Muscle layer of duodenum (tissue), 2 donors: Measurements from ENCODE around the gene TNFAIP1.

Source experiments
- H3K27ac ChIP-seq: one replicate; pipeline ENCODE4 v1.7.0; 2013; ENCODE audit warnings: mild to moderate bottlenecking, low read length
- H3K27me3 ChIP-seq: one replicate; pipeline ENCODE4 v1.7.0; 2013; ENCODE audit warnings: low read depth, mild to moderate bottlenecking, control low read depth, low read length
- H3K36me3 ChIP-seq, 2 donors: one replicate each; pipeline ENCODE4 v1.7.0; 2013; ENCODE audit warnings: low read length in 2 of 2, control low read depth in 1 of 2, mild to moderate bottlenecking in 1 of 2; ENCODE audit not compliant: insufficient read depth in 2 of 2, control insufficient read depth in 1 of 2
- H3K4me1 ChIP-seq, 2 donors: one replicate each; pipeline ENCODE4 v1.7.0; 2013; ENCODE audit warnings: low read length in 2 of 2, mild to moderate bottlenecking in 2 of 2, control low read depth in 1 of 2, moderate library complexity in 1 of 2; ENCODE audit not compliant: insufficient read depth in 2 of 2, control insufficient read depth in 1 of 2
- H3K4me3 ChIP-seq, 2 donors: one replicate each; pipeline ENCODE4 v1.7.0; 2013; ENCODE audit warnings: low read length in 2 of 2, low read depth in 1 of 2, mild to moderate bottlenecking in 1 of 2
- H3K9me3 ChIP-seq, 2 donors: one replicate each; pipeline ENCODE4 v1.7.0; 2013; ENCODE audit warnings: low read length in 2 of 2, control low read depth in 1 of 2, mild to moderate bottlenecking in 1 of 2; ENCODE audit not compliant: control insufficient read depth in 1 of 2
- donor health status: healthy.

TNFAIP1 gene

DNA sequence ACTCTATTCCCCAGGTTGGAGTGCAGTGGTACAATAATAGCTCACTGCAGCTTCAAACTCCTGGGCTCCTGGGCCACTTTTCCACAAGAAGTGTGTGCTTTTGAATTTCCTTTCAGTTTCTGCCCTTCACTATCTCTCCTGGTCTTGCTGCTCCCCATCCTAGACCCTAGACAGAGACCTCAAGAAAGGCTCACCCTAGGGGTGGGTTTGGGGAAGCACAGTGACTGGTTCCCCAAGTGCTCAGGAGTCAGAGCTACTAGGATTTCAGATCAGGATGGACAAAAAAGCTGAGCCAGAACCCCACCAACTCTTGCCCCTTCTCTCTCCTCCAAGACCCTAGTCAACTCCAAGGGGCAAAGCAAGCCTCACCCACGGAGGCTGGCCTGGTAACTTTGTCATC, 31.0 kb downstream of the TNFAIP1 start:
- Histone ChIP-seq H3K4me1 (peaks cover 0 to 6% of the 10 kb centered on the region in 2 donors), H3K27me3 (no peaks in the 10 kb centered on the region), H3K36me3 (peaks cover 19 to 41% of the 10 kb centered on the region in 2 donors), H3K9me3 (no peaks in the 10 kb centered on the region), H3K4me3 (no peak overlapping the region), H3K27ac (no peak overlapping the region)

GRCh38 chr17:28367641-28368305, 32.2 kb downstream of the TNFAIP1 start:
- no peak overlapping the region for H3K27ac ChIP-seq
- peaks cover 7 to 9% of the 10 kb centered on the region in 2 donors for H3K4me1 ChIP-seq
- H3K36me3 ChIP-seq, result peaks cover 13 to 29% of the 10 kb centered on the region in 2 donors
- no peak overlapping the region for H3K4me3 ChIP-seq
- H3K27me3 ChIP-seq, result peaks cover under 1% of the 10 kb centered on the region
- no peaks in the 10 kb centered on the region for H3K9me3 ChIP-seq

- Histone ChIP-seq H3K27me3 (peaks cover 5% of the 10 kb centered on the region), H3K4me3 (no peak overlapping the region), H3K36me3 (peaks cover 7 to 23% of the 10 kb centered on the region in 2 donors), H3K27ac (no peak overlapping the region), H3K4me1 (peaks cover 13 to 15% of the 10 kb centered on the region in 2 donors), H3K9me3 (no peaks in the 10 kb centered on the region)
Measured at GRCh38 chr17:28368306-28368831, 32.8 kb downstream of the TNFAIP1 start.

DNA sequence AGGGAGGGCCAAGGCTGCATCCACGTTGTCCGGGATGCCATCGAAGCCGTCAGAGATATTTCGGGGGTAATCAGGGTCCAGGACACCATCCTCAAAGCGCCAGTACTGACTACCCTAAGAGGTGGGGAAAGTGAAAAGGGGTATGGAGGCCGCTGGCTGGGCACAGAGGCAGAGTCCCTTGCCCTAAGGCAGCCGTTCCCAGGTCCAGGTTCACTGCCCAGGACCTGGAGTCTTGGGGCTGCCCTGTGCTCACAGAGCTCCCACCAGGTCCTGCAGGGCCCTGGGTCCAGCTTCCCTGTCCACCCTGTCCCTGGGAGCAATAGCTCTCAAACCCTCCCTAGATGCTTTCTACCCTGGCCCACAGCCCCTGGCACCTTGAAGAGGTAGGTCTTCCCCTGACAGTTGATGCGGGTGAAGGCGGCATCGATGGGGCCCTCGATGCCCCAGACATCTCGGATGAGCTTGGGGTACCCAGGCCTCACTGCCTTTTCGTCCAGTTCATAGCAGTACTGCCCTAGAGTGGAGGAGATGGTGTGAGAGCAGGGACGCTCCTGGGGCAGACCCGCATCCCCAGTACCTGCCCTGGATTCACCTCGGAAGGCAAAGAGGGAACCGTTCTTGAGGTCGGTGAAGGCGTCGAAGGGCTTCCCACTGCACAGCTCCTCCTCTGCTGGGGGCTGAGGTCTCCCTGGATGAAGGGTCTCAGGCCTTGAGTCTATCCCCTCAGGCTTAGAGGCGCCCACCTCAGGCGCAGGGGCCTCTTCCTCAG, 33.5 kb downstream of the TNFAIP1 start:
- H3K4me3 ChIP-seq, result no peak overlapping the region
- peaks cover 16% of the 10 kb centered on the region in 2 donors for H3K4me1 ChIP-seq
- H3K36me3 ChIP-seq, result peaks cover 0 to 16% of the 10 kb centered on the region in 2 donors
- no peak overlapping the region for H3K27ac ChIP-seq
- peaks cover 5% of the 10 kb centered on the region for H3K27me3 ChIP-seq
- no peaks in the 10 kb centered on the region for H3K9me3 ChIP-seq

GRCh38 chr17:28369684-28370034, 34.1 kb downstream of the TNFAIP1 start:
- no peak overlapping the region for H3K4me3 ChIP-seq
- H3K9me3 ChIP-seq, result no peaks in the 10 kb centered on the region

DNA sequence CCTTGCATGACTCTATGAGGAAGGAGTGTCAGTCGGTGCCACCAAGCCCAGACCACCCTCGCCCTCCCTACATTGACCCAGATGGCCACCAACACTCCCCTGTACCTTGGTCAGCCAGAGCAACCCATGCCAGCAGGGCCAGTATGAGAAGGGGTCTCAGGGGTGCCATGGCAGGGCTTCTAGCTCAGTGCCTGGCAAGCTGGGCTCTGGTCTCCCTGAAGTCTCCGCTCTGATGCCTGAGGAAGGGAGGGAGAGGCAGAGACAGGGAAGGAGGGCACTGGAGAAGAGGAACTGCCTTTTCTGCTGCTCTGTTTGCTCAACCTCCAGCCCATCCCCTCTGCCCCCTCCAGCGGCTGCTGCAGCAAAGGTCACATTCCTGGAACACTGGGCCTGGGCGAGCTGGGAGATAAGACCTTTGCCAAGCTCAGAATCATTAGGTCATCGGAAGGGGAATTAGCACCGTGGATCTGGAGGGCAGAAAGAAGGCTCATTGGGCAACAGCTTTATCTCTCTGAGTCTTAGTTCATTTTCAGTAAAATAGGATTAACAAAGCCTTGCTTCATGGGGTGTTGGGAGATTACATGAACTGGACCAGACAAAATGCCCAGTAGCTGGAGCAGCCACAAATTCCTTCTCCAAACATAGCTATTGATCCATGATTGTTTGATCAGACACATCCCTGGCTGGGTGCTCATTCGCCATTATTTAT, 34.6 kb downstream of the TNFAIP1 start, which contains the start of gene VTN:
Gene VTN (minus strand): TSS at position 273 of the 709 bp plus-strand sequence. CDS start 104 bp downstream, at position 169.
- Histone ChIP-seq H3K9me3 (no peaks in the 10 kb centered on the region), H3K27ac (peak within 1 kb of the TSS; percentile 56), H3K27me3 (peaks cover 5% of the 10 kb centered on the region), H3K4me3 (peak within 1 kb of the TSS in 1 of 2 donors; percentile 78), H3K36me3 (peaks cover 0 to 9% of the 10 kb centered on the region in 2 donors), H3K4me1 (peaks cover 16% of the 10 kb centered on the region in 2 donors)

More at GRCh38 chr17:28369684-28370034, 34.1 kb downstream of the TNFAIP1 start:
- H3K27ac ChIP-seq, result no peak overlapping the region
- H3K36me3 ChIP-seq, result peaks cover 0 to 12% of the 10 kb centered on the region in 2 donors
- H3K27me3 ChIP-seq, result peaks cover 5% of the 10 kb centered on the region
- H3K4me1 ChIP-seq, result peaks cover 16% of the 10 kb centered on the region in 2 donors

GRCh38 chr17:28370744-28371103, 35.2 kb downstream of the TNFAIP1 start:
- Histone ChIP-seq H3K9me3 (no peaks in the 10 kb centered on the region), H3K36me3 (peaks cover 0 to 4% of the 10 kb centered on the region in 2 donors), H3K27me3 (peaks cover 5% of the 10 kb centered on the region), H3K4me3 (no peak overlapping the region), H3K27ac (peak overlapping the region; percentile 56), H3K4me1 (peaks cover 16% of the 10 kb centered on the region in 2 donors)

GRCh38 chr17:28371245-28372202, 36.0 kb downstream of the TNFAIP1 start, which contains the start of gene SARM1:
SARM1 (plus strand) TSS chr17:28371694; CDS start chr17:28372033, 339 bp downstream.
- no peaks in the 10 kb centered on the region for H3K9me3 ChIP-seq
- H3K4me3 ChIP-seq, result peak within 1 kb of the TSS; percentile 60 to 78
- H3K27ac ChIP-seq, result peak within 1 kb of the TSS; percentile 56
- H3K36me3 ChIP-seq, result peaks cover 0 to under 1% of the 10 kb centered on the region in 2 donors
- H3K4me1 ChIP-seq, result peaks cover 16% of the 10 kb centered on the region in 2 donors
- H3K27me3 ChIP-seq, result peaks cover 5% of the 10 kb centered on the region

DNA sequence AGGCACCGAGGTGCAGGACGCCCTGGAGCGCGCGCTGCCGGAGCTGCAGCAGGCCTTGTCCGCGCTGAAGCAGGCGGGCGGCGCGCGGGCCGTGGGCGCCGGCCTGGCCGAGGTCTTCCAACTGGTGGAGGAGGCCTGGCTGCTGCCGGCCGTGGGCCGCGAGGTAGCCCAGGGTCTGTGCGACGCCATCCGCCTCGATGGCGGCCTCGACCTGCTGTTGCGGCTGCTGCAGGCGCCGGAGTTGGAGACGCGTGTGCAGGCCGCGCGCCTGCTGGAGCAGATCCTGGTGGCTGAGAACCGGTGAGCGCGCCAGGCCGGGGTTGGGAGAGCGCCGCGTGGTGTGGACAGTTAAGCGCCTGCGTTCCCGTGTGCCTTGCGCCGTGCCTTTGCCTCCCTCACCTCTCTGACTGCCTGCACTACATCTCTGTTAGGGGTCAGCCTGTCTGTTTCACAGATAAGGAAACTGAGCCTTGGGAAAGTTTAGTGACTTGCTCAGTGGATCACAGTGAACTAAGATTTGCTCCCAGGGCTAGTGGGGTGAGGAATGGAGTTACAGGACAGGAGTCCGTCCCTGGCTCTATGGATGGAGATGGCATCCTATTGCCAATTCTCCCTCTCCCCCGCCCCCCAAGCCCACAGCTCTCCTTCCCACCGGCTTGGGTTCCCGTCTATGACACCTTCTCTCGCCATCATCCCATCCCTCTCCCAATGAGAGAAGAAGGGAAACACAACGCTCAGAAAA, 36.8 kb downstream of the TNFAIP1 start:
- Histone ChIP-seq H3K27me3 (peaks cover 5% of the 10 kb centered on the region), H3K9me3 (no peaks in the 10 kb centered on the region), H3K4me1 (peaks cover 16% of the 10 kb centered on the region in 2 donors), H3K27ac (no peak overlapping the region), H3K36me3 (no peaks in the 10 kb centered on the region), H3K4me3 (peak overlapping the region; percentile 55 to 78)

DNA sequence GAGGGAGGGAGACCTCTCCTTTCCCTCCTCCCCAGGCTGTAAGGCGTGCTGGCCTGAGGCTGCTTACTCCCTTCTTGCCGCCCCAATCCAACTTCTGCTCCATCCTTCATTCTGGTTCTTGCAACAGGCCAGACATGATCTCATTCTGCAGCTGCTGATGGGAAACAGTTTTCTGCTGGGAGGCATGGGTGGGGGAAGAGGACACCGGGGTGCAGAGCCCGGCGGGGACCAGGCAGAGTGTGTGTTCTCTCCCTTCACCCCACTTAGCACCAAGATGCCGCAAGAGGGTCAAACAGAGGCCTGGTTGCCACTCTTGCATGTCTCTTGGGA, 37.3 kb downstream of the TNFAIP1 start:
- peaks cover 16% of the 10 kb centered on the region in 2 donors for H3K4me1 ChIP-seq
- H3K27ac ChIP-seq, result no peak overlapping the region
- H3K27me3 ChIP-seq, result peaks cover 5% of the 10 kb centered on the region
- no peaks in the 10 kb centered on the region for H3K36me3 ChIP-seq
- H3K4me3 ChIP-seq, result peak overlapping the region; percentile 55 to 78
- no peaks in the 10 kb centered on the region for H3K9me3 ChIP-seq
